Subcutaneous abdominal adipose tissue (tissue), 5 donors: Measurements from ENCODE around the gene BLID.

Experiments used
- H3K27ac ChIP-seq: one replicate; pipeline ENCODE4 v1.7.0; 2013; ENCODE audit warnings: low read depth, mild to moderate bottlenecking, inconsistent platforms, low read length, moderate library complexity
- H3K27me3 ChIP-seq, 5 donors: one replicate each; pipeline ENCODE4 v1.7.0; 2013; ENCODE audit warnings: low read length in 5 of 5, inconsistent platforms in 1 of 5; ENCODE audit not compliant: control insufficient read depth in 5 of 5, insufficient read depth in 4 of 5
- H3K36me3 ChIP-seq, 5 donors: one replicate each; pipeline ENCODE4 v1.7.0; 2013; ENCODE audit warnings: low read length in 5 of 5; ENCODE audit not compliant: control insufficient read depth in 5 of 5, insufficient read depth in 5 of 5
- H3K4me1 ChIP-seq, 5 donors: one replicate each; pipeline ENCODE4 v1.7.0; 2013; ENCODE audit warnings: low read length in 5 of 5, mild to moderate bottlenecking in 3 of 5, moderate library complexity in 1 of 5; ENCODE audit not compliant: control insufficient read depth in 5 of 5, insufficient read depth in 5 of 5
- H3K4me3 ChIP-seq, 5 donors: one replicate each; pipeline ENCODE4 v1.7.0; 2013; ENCODE audit warnings: low read length in 5 of 5, low read depth in 1 of 5
- H3K9ac ChIP-seq, 5 donors: one replicate each; pipeline ENCODE4 v1.7.0; 2013; ENCODE audit warnings: low read length in 5 of 5, mild to moderate bottlenecking in 4 of 5, moderate library complexity in 3 of 5
- H3K9me3 ChIP-seq, 5 donors: one replicate each; pipeline ENCODE4 v1.7.0; 2013; ENCODE audit warnings: low read length in 5 of 5; ENCODE audit not compliant: control insufficient read depth in 5 of 5
- donor health status: healthy.
- donor health status: healthy.
- donor health status: healthy.
- donor health status: healthy.
- donor health status: healthy.

BLID gene

DNA sequence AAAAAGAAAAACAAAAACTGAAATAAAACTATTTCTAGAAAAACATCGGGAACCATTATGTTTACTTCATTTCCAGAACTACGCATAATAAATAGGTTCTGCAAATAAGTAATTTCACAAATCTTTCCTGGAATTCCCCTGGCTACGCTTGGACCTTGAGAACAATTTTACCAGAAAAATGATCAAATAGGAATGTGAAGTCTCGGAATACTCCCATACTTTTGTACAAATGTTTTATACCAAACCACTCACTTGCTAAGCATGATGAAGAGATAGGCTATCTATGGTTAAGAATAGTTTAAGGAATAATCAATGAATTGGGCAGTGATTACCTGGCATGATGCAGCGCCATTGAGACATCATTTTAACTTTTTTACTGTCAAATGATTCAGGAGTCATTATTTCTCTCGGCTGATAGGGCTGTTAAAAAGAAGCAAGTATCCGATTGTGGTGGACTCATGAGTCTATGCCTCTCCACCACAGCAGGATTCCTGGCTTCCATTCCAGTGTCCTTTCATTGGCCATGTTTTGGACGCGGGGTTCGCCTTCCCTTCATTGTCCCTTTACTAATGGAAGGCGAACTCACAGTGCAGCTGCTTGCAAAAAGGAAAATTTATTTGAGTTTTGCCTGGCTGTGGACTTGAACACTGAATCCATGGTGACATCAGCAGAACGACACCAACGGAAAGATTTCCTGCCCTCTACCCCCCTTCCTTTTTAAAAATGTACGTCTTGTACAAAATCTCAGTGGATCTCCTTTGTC, 39.9 kb upstream of the BLID start:
- H3K27me3 ChIP-seq, result no peaks in the 10 kb centered on the region
- H3K4me1 ChIP-seq, result peaks cover 0 to 41% (median 31%) of the 10 kb centered on the region in 5 donors
- H3K9ac ChIP-seq, result peak overlapping the region in 4 of 5 donors; percentile 16 to 80 (median 35)
- peak overlapping the region; percentile 82 for H3K27ac ChIP-seq
- peak overlapping the region in 4 of 5 donors; percentile 19 to 49 (median 48) for H3K4me3 ChIP-seq
- no peaks in the 10 kb centered on the region for H3K9me3 ChIP-seq
- no peaks in the 10 kb centered on the region for H3K36me3 ChIP-seq

DNA sequence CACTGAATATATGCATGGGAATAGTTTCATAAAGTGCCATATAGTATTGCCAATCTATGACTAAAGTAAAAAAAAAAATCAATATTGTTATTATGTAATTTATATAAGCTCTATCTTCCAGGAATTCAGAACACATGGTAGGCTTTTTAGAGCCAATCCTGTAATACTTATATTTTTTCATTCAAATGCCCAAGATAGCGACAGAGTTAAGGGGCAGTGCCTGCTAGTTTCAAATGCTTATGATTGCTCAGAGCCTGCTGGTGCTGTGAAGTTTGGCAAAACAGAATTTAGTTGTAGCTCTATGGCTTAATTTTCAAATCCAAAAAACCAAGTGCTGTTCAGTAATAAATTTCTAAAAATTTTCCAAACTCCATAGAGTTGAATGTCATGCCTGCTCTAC, 39.0 kb upstream of the BLID start:
- Histone ChIP-seq H3K27me3 (no peaks in the 10 kb centered on the region), H3K9ac (no peak overlapping the region), H3K9me3 (no peaks in the 10 kb centered on the region), H3K36me3 (no peaks in the 10 kb centered on the region), H3K4me1 (peaks cover 0 to 40% (median 31%) of the 10 kb centered on the region in 5 donors), H3K4me3 (no peak overlapping the region), H3K27ac (peak overlapping the region; percentile 82)

DNA sequence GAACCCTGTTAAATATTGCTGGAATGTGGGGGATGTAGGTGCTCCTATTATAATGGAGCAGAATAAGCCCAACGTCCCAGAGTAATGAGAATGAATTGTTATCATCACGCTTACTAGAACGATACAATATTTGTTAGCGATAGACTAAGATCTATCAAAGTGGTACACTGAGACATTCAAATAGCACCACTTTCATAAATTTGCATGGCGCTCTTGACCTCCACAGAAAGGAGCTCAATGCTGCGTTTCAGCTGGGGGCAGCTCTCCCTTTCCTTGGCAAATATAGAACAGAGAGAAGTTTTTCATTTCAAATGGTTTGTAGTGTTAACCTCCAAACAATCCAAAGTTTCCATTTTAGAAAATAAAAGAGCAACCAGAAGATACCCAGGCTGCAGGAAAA, 38.2 kb upstream of the BLID start:
- Histone ChIP-seq H3K4me3 (no peak overlapping the region), H3K27ac (no peak overlapping the region), H3K9ac (no peak overlapping the region), H3K9me3 (no peaks in the 10 kb centered on the region), H3K4me1 (peaks cover 0 to 33% (median 28%) of the 10 kb centered on the region in 5 donors), H3K36me3 (no peaks in the 10 kb centered on the region), H3K27me3 (no peaks in the 10 kb centered on the region)

DNA sequence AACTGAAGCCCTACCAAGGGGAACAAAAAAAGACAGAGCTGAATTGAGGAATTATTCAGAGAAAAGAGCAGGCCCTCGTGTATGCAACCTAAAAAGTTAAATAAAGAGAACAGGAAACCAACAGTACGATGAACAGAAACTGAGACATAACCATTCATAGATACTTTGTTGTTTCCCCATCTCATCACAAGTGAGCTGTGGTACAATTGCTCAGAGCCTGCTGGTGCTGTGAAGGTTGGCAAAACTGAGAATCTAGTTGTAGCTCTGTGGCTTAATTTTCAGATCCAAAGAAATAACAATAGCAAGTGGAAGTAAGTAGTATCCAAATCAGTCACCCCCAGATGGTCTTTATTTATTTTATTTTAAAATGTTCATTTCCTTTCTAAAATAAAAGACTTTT, 37.7 kb upstream of the BLID start:
- H3K4me3 ChIP-seq, result no peak overlapping the region
- H3K36me3 ChIP-seq, result no peaks in the 10 kb centered on the region
- H3K27me3 ChIP-seq, result no peaks in the 10 kb centered on the region
- H3K4me1 ChIP-seq, result peaks cover 0 to 28% (median 23%) of the 10 kb centered on the region in 5 donors
- no peaks in the 10 kb centered on the region for H3K9me3 ChIP-seq
- no peak overlapping the region for H3K9ac ChIP-seq
- H3K27ac ChIP-seq, result no peak overlapping the region

DNA sequence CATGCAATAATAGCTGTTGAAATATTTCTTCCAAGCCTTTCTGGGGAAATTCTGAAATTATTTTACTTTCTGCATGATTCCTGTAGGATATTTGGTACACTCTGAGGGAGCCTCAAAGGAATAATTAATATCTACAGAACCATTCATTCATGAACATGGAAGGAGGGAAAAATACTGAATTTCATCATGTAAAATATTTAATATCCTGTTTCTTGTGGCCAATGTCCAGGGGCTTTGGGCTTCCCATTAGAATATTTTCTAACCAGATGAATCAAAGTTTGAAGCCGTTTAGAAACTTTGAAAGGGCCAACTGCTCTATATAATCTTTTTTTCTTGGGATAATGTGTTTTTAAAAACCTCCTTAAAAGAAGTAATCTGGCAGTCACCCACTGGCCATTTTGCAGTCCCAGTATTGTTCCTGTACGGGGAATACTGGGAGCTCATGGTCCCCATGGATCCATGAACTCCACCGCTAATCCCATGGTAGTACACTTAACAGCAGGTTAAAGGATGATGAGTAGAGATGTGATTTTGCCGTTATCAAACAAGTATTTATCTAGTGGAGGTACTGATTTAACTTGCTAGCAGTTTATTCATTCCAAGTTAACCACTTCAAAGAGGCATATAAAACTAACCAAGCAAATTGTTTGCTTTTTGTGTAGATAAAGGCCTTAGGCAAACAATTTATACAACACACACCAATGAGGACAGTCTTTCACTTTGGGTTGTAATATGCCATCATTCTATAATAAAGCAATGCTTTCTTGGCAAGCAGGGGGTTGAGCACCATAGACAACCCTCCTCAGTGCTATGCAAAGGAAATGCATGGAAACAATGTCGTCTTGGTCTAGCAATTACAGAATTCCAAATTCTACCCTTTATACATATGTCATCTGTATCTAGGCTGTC, 34.5 kb upstream of the BLID start:
- no peak overlapping the region for H3K9ac ChIP-seq
- no peak overlapping the region for H3K4me3 ChIP-seq
- H3K9me3 ChIP-seq, result no peaks in the 10 kb centered on the region
- H3K27me3 ChIP-seq, result no peaks in the 10 kb centered on the region
- no peak overlapping the region for H3K27ac ChIP-seq
- no peaks in the 10 kb centered on the region for H3K36me3 ChIP-seq
- no peaks in the 10 kb centered on the region for H3K4me1 ChIP-seq

DNA sequence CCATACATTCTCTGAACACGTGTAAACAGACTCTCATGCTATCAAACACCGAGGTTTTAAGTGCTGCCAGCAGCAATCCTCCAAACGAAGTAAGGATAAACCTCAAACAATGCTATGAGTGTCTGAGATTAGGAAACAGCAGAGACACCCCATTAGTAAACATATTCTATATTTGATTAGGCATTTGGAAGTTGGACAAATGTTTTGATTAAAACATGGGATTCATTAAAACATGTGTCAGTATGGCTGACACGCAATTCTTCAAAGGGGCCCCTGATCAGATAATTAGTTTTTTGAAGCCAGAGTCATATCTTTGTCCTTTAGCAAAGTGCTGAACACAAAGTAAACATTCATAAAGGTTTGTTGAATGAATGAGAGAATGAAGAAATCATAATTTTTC, 33.2 kb upstream of the BLID start:
- H3K9me3 ChIP-seq, result no peaks in the 10 kb centered on the region
- no peaks in the 10 kb centered on the region for H3K27me3 ChIP-seq
- no peak overlapping the region for H3K9ac ChIP-seq
- H3K27ac ChIP-seq, result no peak overlapping the region
- H3K36me3 ChIP-seq, result no peaks in the 10 kb centered on the region
- H3K4me1 ChIP-seq, result no peaks in the 10 kb centered on the region
- H3K4me3 ChIP-seq, result no peak overlapping the region

DNA sequence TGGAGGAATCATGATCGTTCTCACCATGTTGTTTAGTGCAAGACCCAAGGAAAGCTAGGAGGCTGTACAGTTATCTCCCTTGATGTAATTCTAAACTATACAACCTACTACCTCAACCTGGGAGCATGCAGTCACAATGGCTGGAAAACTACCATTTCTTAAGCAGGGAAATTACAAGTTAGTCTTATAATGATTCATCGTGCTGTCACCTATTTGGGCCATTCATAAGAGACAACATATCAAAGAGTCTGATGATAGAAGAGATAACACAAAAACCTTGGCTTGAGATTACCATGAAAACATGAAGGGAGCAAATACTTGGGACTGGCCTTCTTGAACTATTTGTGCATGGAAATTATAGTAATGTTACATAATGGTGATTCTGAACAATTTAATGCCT, 30.5 kb upstream of the BLID start:
- no peaks in the 10 kb centered on the region for H3K27me3 ChIP-seq
- no peak overlapping the region for H3K9ac ChIP-seq
- no peak overlapping the region for H3K4me3 ChIP-seq
- no peaks in the 10 kb centered on the region for H3K4me1 ChIP-seq
- H3K36me3 ChIP-seq, result peaks cover 0 to 3% (median 0%) of the 10 kb centered on the region in 5 donors
- H3K9me3 ChIP-seq, result no peaks in the 10 kb centered on the region
- H3K27ac ChIP-seq, result no peak overlapping the region

DNA sequence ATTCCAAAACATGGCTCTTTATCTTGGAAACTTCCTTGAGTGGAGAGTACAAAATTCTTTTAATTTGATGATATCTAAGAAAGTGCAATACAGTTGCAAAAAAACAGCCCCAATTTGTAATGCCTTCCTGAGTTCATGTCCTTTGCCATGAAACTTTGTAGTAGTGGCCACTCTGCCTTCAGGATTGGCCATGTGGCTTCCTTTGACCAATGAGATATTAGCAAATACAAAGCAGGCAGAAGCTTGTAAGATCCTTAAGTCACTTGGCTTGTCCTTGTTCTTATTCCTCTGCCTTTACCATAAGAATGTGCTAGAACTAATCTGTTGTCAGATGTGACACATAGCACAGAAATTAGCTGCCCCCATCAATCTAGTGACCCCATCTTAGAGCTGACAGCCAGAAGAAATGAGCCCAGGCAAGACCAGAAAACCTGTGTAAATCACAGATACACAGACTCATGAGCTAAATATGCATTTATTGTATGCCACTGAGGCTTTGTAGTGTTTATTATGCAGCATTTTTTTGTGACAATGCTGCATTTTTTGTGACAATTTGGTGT, 29.8 kb upstream of the BLID start:
- Histone ChIP-seq H3K4me1 (no peaks in the 10 kb centered on the region), H3K9me3 (no peaks in the 10 kb centered on the region), H3K9ac (no peak overlapping the region), H3K4me3 (no peak overlapping the region), H3K36me3 (peaks cover 0 to 3% (median 0%) of the 10 kb centered on the region in 5 donors), H3K27ac (no peak overlapping the region), H3K27me3 (no peaks in the 10 kb centered on the region)

DNA sequence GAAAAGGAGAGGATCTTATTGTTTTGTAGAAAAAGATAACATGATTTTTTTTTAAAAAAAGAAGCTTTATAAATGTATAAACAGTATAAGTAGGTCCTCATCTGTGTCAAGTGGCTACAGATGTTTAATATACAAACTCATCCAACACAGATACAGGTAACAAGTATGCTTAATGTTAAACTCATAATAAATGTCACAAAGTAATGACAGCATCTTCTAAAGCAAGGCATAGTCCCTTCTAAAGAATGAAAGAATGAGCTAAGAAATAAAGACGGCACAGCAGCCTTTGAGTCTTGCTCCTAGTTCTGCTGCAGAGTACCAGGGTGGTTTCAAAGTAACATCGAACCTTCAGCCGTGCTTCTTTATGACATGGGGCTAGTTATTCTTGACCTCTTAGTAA, 28.7 kb upstream of the BLID start:
- Histone ChIP-seq H3K9me3 (no peaks in the 10 kb centered on the region), H3K27ac (no peak overlapping the region)

DNA sequence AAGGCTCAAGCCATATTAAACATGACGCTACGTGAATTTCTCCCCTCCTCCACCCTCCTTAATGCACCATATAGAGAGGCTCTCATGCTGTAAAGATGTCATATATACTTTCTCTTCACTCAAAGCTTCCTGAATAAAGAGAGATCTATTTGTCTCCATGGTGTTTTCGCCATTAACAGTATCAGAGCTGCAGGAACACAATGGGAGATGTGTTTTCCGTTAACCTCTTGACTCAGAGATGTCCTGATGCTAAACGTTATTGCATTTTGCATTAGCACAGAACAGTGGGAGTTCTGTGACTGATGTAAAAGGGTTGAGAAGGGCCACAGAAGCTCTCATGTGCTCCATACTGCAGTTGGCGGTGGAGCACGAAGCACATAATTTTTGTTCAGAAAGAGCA, 25.7 kb upstream of the BLID start:
- Histone ChIP-seq H3K27me3 (no peaks in the 10 kb centered on the region), H3K9ac (no peak overlapping the region), H3K9me3 (no peaks in the 10 kb centered on the region), H3K27ac (no peak overlapping the region), H3K4me1 (peaks cover 0 to 10% (median 5%) of the 10 kb centered on the region in 5 donors), H3K36me3 (peaks cover 0 to 3% (median 0%) of the 10 kb centered on the region in 5 donors), H3K4me3 (no peak overlapping the region)

More for the DNA sequence above, 28.7 kb upstream of the BLID start:
- Histone ChIP-seq H3K4me1 (no peaks in the 10 kb centered on the region), H3K27me3 (no peaks in the 10 kb centered on the region), H3K9ac (no peak overlapping the region), H3K4me3 (no peak overlapping the region), H3K36me3 (peaks cover 0 to 3% (median 0%) of the 10 kb centered on the region in 5 donors)
